CD4-positive, alpha-beta T cell treated with Interleukin-15 for 1 hour (primary cell): ENCODE results near the gene MED26.
"Not testable (repeated sequence)": the region's sequence is repeated elsewhere in the genome, so short reads cannot be mapped to it uniquely, and the experiment has no call there.

Experiments
- DNase-seq: peaks from one replicate; pipeline ENCODE4 v3.0.0-alpha.2; 2020

MED26 gene

GRCh38 chr19:16571822-16572331, 56.1 kb downstream of the MED26 start:
- peak; percentile 39 for DNase-seq

GRCh38 chr19:16571283-16571682, 56.7 kb downstream of the MED26 start:
- DNase-seq = peak; percentile 56

GRCh38 chr19:16569609-16570320, 58.2 kb downstream of the MED26 start:
- DNase-seq = no peak

GRCh38 chr19:16566702-16567101, 61.3 kb downstream of the MED26 start:
- DNase-seq = no peak

- DNase-seq = peak; percentile 88
Measured at GRCh38 chr19:16566161-16566560, 61.8 kb downstream of the MED26 start.

GRCh38 chr19:16564842-16565241, 63.2 kb downstream of the MED26 start:
- DNase-seq = no peak

- DNase-seq = no peak
Measured at GRCh38 chr19:16562608-16563025, 65.4 kb downstream of the MED26 start.

GRCh38 chr19:16561382-16561781, 66.6 kb downstream of the MED26 start:
- DNase-seq = no peak

- DNase-seq = no peak
Measured at GRCh38 chr19:16559780-16560276, 68.2 kb downstream of the MED26 start.

- DNase-seq = no peak
Measured at GRCh38 chr19:16554776-16555175, 73.2 kb downstream of the MED26 start.

GRCh38 chr19:16551902-16552301, 76.1 kb downstream of the MED26 start:
- not testable (repeated sequence) for DNase-seq

- no peak for DNase-seq
Measured at GRCh38 chr19:16548956-16549355, 79.0 kb downstream of the MED26 start.

- DNase-seq = no peak
Measured at GRCh38 chr19:16544473-16545231, 83.4 kb downstream of the MED26 start.

- DNase-seq = not testable (repeated sequence)
Measured at GRCh38 chr19:16543734-16544133, 84.3 kb downstream of the MED26 start.

- DNase-seq = no peak
Measured at GRCh38 chr19:16542910-16543472, 85.0 kb downstream of the MED26 start.

GRCh38 chr19:16542045-16542909, 85.7 kb downstream of the MED26 start, which contains the start of gene CHERP:
CHERP (minus strand) TSS chr19:16542437; CDS start chr19:16542378, 59 bp downstream.
- DNase-seq = peak; percentile 94

- no peak for DNase-seq
Measured at GRCh38 chr19:16541526-16542044, 86.4 kb downstream of the MED26 start.

- no peak for DNase-seq
Measured at GRCh38 chr19:16540948-16541347, 87.1 kb downstream of the MED26 start.

- no peak for DNase-seq
Measured at GRCh38 chr19:16537111-16537510, 90.9 kb downstream of the MED26 start.

- DNase-seq = no peak
Measured at GRCh38 chr19:16536130-16536529, 91.9 kb downstream of the MED26 start.

GRCh38 chr19:16535381-16535780, 92.6 kb downstream of the MED26 start:
- DNase-seq = no peak
